ENCODE measurements around the gene TEKT3. TPM values are rescaled to one million over a fixed set of nuclear protein-coding genes. Genes with fewer than 3 reads are reported as not detected.
A peak's percentile ranks its signal among the peaks of the same experiment; 100 is the strongest.

The TEKT3 gene
- total and polyA plus RNA-seq, 9 of the 15 experiments (the other 6 are each of a cell fraction or from before 2014, with no cell fraction given), result not detected

- TF ChIP-seq E2F8 (IDR thresholded peaks at IDR 0.05; ENCODE audit: low read depth, partially characterized antibody) (no peak), TAF9B (IDR thresholded peaks at IDR 0.05; ENCODE audit: partially characterized antibody) (no peak), CGGBP1 (CRISPR knock-in tag; IDR thresholded peaks at IDR 0.05) (no peak), CHD2 (IDR thresholded peaks at IDR 0.05; ENCODE audit: low read depth, low read length) (no peak), HDGF (IDR thresholded peaks at IDR 0.05) (no peak), HDAC2 (IDR thresholded peaks at IDR 0.05) (0 out of 2 replicates have a peak, but pooled peaks have one; percentile 51), ZFP36 (IDR thresholded peaks at IDR 0.05; ENCODE audit: low read depth, low read length, partially characterized antibody) (no peak)
- TF ChIP-seq, protein P1, sequence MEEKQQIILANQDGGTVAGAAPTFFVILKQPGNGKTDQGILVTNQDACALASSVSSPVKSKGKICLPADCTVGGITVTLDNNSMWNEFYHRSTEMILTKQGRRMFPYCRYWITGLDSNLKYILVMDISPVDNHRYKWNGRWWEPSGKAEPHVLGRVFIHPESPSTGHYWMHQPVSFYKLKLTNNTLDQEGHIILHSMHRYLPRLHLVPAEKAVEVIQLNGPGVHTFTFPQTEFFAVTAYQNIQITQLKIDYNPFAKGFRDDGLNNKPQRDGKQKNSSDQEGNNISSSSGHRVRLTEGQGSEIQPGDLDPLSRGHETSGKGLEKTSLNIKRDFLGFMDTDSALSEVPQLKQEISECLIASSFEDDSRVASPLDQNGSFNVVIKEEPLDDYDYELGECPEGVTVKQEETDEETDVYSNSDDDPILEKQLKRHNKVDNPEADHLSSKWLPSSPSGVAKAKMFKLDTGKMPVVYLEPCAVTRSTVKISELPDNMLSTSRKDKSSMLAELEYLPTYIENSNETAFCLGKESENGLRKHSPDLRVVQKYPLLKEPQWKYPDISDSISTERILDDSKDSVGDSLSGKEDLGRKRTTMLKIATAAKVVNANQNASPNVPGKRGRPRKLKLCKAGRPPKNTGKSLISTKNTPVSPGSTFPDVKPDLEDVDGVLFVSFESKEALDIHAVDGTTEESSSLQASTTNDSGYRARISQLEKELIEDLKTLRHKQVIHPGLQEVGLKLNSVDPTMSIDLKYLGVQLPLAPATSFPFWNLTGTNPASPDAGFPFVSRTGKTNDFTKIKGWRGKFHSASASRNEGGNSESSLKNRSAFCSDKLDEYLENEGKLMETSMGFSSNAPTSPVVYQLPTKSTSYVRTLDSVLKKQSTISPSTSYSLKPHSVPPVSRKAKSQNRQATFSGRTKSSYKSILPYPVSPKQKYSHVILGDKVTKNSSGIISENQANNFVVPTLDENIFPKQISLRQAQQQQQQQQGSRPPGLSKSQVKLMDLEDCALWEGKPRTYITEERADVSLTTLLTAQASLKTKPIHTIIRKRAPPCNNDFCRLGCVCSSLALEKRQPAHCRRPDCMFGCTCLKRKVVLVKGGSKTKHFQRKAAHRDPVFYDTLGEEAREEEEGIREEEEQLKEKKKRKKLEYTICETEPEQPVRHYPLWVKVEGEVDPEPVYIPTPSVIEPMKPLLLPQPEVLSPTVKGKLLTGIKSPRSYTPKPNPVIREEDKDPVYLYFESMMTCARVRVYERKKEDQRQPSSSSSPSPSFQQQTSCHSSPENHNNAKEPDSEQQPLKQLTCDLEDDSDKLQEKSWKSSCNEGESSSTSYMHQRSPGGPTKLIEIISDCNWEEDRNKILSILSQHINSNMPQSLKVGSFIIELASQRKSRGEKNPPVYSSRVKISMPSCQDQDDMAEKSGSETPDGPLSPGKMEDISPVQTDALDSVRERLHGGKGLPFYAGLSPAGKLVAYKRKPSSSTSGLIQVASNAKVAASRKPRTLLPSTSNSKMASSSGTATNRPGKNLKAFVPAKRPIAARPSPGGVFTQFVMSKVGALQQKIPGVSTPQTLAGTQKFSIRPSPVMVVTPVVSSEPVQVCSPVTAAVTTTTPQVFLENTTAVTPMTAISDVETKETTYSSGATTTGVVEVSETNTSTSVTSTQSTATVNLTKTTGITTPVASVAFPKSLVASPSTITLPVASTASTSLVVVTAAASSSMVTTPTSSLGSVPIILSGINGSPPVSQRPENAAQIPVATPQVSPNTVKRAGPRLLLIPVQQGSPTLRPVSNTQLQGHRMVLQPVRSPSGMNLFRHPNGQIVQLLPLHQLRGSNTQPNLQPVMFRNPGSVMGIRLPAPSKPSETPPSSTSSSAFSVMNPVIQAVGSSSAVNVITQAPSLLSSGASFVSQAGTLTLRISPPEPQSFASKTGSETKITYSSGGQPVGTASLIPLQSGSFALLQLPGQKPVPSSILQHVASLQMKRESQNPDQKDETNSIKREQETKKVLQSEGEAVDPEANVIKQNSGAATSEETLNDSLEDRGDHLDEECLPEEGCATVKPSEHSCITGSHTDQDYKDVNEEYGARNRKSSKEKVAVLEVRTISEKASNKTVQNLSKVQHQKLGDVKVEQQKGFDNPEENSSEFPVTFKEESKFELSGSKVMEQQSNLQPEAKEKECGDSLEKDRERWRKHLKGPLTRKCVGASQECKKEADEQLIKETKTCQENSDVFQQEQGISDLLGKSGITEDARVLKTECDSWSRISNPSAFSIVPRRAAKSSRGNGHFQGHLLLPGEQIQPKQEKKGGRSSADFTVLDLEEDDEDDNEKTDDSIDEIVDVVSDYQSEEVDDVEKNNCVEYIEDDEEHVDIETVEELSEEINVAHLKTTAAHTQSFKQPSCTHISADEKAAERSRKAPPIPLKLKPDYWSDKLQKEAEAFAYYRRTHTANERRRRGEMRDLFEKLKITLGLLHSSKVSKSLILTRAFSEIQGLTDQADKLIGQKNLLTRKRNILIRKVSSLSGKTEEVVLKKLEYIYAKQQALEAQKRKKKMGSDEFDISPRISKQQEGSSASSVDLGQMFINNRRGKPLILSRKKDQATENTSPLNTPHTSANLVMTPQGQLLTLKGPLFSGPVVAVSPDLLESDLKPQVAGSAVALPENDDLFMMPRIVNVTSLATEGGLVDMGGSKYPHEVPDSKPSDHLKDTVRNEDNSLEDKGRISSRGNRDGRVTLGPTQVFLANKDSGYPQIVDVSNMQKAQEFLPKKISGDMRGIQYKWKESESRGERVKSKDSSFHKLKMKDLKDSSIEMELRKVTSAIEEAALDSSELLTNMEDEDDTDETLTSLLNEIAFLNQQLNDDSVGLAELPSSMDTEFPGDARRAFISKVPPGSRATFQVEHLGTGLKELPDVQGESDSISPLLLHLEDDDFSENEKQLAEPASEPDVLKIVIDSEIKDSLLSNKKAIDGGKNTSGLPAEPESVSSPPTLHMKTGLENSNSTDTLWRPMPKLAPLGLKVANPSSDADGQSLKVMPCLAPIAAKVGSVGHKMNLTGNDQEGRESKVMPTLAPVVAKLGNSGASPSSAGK (IDR thresholded peaks at IDR 0.05), result 0 out of 2 replicates have a peak, but pooled peaks have one; percentile 13
- TF ChIP-seq, protein P2, sequence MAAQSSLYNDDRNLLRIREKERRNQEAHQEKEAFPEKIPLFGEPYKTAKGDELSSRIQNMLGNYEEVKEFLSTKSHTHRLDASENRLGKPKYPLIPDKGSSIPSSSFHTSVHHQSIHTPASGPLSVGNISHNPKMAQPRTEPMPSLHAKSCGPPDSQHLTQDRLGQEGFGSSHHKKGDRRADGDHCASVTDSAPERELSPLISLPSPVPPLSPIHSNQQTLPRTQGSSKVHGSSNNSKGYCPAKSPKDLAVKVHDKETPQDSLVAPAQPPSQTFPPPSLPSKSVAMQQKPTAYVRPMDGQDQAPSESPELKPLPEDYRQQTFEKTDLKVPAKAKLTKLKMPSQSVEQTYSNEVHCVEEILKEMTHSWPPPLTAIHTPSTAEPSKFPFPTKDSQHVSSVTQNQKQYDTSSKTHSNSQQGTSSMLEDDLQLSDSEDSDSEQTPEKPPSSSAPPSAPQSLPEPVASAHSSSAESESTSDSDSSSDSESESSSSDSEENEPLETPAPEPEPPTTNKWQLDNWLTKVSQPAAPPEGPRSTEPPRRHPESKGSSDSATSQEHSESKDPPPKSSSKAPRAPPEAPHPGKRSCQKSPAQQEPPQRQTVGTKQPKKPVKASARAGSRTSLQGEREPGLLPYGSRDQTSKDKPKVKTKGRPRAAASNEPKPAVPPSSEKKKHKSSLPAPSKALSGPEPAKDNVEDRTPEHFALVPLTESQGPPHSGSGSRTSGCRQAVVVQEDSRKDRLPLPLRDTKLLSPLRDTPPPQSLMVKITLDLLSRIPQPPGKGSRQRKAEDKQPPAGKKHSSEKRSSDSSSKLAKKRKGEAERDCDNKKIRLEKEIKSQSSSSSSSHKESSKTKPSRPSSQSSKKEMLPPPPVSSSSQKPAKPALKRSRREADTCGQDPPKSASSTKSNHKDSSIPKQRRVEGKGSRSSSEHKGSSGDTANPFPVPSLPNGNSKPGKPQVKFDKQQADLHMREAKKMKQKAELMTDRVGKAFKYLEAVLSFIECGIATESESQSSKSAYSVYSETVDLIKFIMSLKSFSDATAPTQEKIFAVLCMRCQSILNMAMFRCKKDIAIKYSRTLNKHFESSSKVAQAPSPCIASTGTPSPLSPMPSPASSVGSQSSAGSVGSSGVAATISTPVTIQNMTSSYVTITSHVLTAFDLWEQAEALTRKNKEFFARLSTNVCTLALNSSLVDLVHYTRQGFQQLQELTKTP (IDR thresholded peaks at IDR 0.05; ENCODE audit: low read depth in 1 of 2, partially characterized antibody in 2 of 2), result no peak
These were observed 84.1 kb downstream of the TEKT3 start (continued) for GRCh38 chr17:15257258-15257788.

All from K562 (cell line).